Type B pancreatic cell (in vitro differentiated cells): ENCODE data around the gene RCE1. TPM values are rescaled to one million over a fixed set of nuclear protein-coding genes. Genes with fewer than 3 reads are reported as not detected.

ENCODE experiments used
- DNase-seq: peaks from one replicate; pipeline ENCODE4 v3.0.0; 2021; ENCODE audit warnings: mixed read lengths; ENCODE audit not compliant: unreplicated experiment; ENCODE audit errors: extremely low spot score
- H3K27ac Mint-ChIP-seq: 2 replicates; pipeline ENCODE4 v1.8.0; 2021; ENCODE audit warnings: mild to moderate bottlenecking, mixed read lengths
- H3K27me3 Mint-ChIP-seq: 2 replicates; pipeline ENCODE4 v1.8.0; 2021; ENCODE audit warnings: mixed read lengths
- H3K36me3 Mint-ChIP-seq: 2 replicates; pipeline ENCODE4 v1.8.0; 2021; ENCODE audit warnings: mixed read lengths
- H3K4me1 Mint-ChIP-seq: one replicate; pipeline ENCODE4 v1.8.0; 2021; ENCODE audit warnings: mixed read lengths; ENCODE audit not compliant: unreplicated experiment
- H3K4me3 Mint-ChIP-seq: 2 replicates; pipeline ENCODE4 v1.8.0; 2021; ENCODE audit warnings: mild to moderate bottlenecking, mixed read lengths
- H3K9me3 Mint-ChIP-seq: 2 replicates; pipeline ENCODE4 v1.8.0; 2021; ENCODE audit warnings: mixed read lengths
- CTCF ChIP-seq: fragments of 200-600 bp; sonication (generic); conservative IDR thresholded peaks from 2 replicates; pipeline ENCODE4 v1.5.0; 2021; ENCODE audit warnings: antibody characterized with exemption, mild to moderate bottlenecking
- total RNA-seq: library from RNA; stranded (reverse); gene quantifications from 2 replicates; pipeline ENCODE4 v1.2.1, GENCODE V29; 2021; ENCODE audit warnings: low replicate concordance

Gene RCE1
- total RNA-seq, 1 donor from 2014 or later, result 25.0 TPM

- Mint-ChIP-seq H3K9me3 (no peaks in the 10 kb centered on the region), H3K36me3 (no peaks in the 10 kb centered on the region), H3K27me3 (no peaks in the 10 kb centered on the region), H3K4me1 (no peaks in the 10 kb centered on the region), H3K4me3 (no peak overlapping the region), H3K27ac (no peak overlapping the region)
- DNase-seq, result no peak
- no peak for TF ChIP-seq CTCF
These were observed 28.6 kb upstream of the RCE1 start for GRCh38 chr11:66814678-66815077.

GRCh38 chr11:66815646-66816045 lies 27.6 kb upstream of the RCE1 start:
- no peak overlapping the region for H3K27ac Mint-ChIP-seq
- no peaks in the 10 kb centered on the region for H3K36me3 Mint-ChIP-seq
- H3K4me1 Mint-ChIP-seq, result no peaks in the 10 kb centered on the region
- H3K9me3 Mint-ChIP-seq, result no peaks in the 10 kb centered on the region
- H3K4me3 Mint-ChIP-seq, result no peak overlapping the region
- TF ChIP-seq CTCF, result no peak
- no peak for DNase-seq
- H3K27me3 Mint-ChIP-seq, result no peaks in the 10 kb centered on the region

GRCh38 chr11:66818231-66818955 lies 24.8 kb upstream of the RCE1 start:
- TF ChIP-seq CTCF, result no peak
- Mint-ChIP-seq H3K36me3 (no peaks in the 10 kb centered on the region), H3K4me1 (no peaks in the 10 kb centered on the region), H3K27me3 (no peaks in the 10 kb centered on the region), H3K4me3 (no peak overlapping the region), H3K9me3 (no peaks in the 10 kb centered on the region), H3K27ac (no peak overlapping the region)
- DNase-seq, result no peak

GRCh38 chr11:66820381-66820780 lies 22.9 kb upstream of the RCE1 start:
- DNase-seq, result no peak
- Mint-ChIP-seq H3K27ac (no peak overlapping the region), H3K36me3 (no peaks in the 10 kb centered on the region), H3K4me3 (no peak overlapping the region), H3K4me1 (no peaks in the 10 kb centered on the region), H3K9me3 (no peaks in the 10 kb centered on the region), H3K27me3 (no peaks in the 10 kb centered on the region)
- TF ChIP-seq CTCF, result no peak

- Mint-ChIP-seq H3K9me3 (no peaks in the 10 kb centered on the region), H3K27ac (no peak overlapping the region), H3K36me3 (no peaks in the 10 kb centered on the region), H3K4me3 (no peak overlapping the region), H3K4me1 (no peaks in the 10 kb centered on the region), H3K27me3 (no peaks in the 10 kb centered on the region)
- no peak for DNase-seq
- no peak for TF ChIP-seq CTCF
These were observed 22.3 kb upstream of the RCE1 start for GRCh38 chr11:66820901-66821300.
